Stomach (tissue), 4 donors: ENCODE measurements around the gene PTCH2.

Experiments
- CTCF ChIP-seq, 7 experiments: fragments of 450-650 bp in 4 of 7; fragments of 200-600 bp in 3 of 7; sonication (generic) in 3 of 7; IDR thresholded peaks; one replicate each; pipeline ENCODE4 v1.5.1; 2016 to 2019; ENCODE audit warnings: antibody characterized with exemption in 7 of 7, control low read depth in 2 of 7, mild to moderate bottlenecking in 1 of 7
- POLR2A ChIP-seq, 4 donors: fragments of 450-650 bp; IDR thresholded peaks; one replicate each; pipeline ENCODE4 v1.6.1; 2016; ENCODE audit warnings: antibody characterized with exemption in 4 of 4, control low read depth in 2 of 4, mild to moderate bottlenecking in 1 of 4, moderate library complexity in 1 of 4
- POLR2AphosphoS5 ChIP-seq, 3 donors: sonication (generic); formaldehyde crosslinking; IDR thresholded peaks; one replicate each; pipeline ENCODE4 v1.6.1; 2016; ENCODE audit warnings: antibody characterized with exemption in 3 of 3

GRCh38 chr1:44860891-44861425 is 17.9 kb upstream of the PTCH2 start:
- TF ChIP-seq POLR2A (IDR thresholded peaks at IDR 0.05) (no peak), CTCF (IDR thresholded peaks at IDR 0.05) (no peak), POLR2AphosphoS5 (IDR thresholded peaks at IDR 0.05) (no peak)
